WTC11 (cell line): ENCODE data around the gene ADGRB3. TPM values are rescaled to one million over a fixed set of nuclear protein-coding genes. Genes with fewer than 3 reads are reported as not detected.

Experiments
- ATAC-seq: fragments of 200-7000 bp; cut with Tn5 transposase; 2 replicates; pipeline ENCODE4 v1.10.0; 2021; ENCODE audit warnings: mild to moderate bottlenecking, moderate library complexity
- CTCF ChIA-PET: fragments of 300-600 bp; sonication (Branson Sonifier 250); formaldehyde crosslinking; loops from one replicate; lab custom pipeline; 2021; ENCODE audit warnings: antibody characterized with exemption; lab: Charles Lee
- POLR2A ChIA-PET: fragments of 350-600 bp; sonication (Branson Sonifier 250); formaldehyde crosslinking; loops from one replicate; lab custom pipeline; 2021; ENCODE audit warnings: antibody characterized with exemption; lab: Charles Lee
- DNase-seq: peaks from one replicate; pipeline ENCODE4 v3.0.0; 2021; ENCODE audit warnings: low spot score
- H3K27ac Mint-ChIP-seq: 2 replicates; pipeline ENCODE4 v1.8.0; 2021; ENCODE audit warnings: mixed read lengths
- H3K27me3 Mint-ChIP-seq: 2 replicates; pipeline ENCODE4 v1.8.0; 2021; ENCODE audit warnings: low read depth, mild to moderate bottlenecking, moderate library complexity, mixed read lengths
- H3K36me3 Mint-ChIP-seq: 2 replicates; pipeline ENCODE4 v1.8.0; 2021; ENCODE audit warnings: mixed read lengths
- H3K4me1 Mint-ChIP-seq: 2 replicates; pipeline ENCODE4 v1.8.0; 2022; ENCODE audit warnings: mixed read lengths
- H3K4me3 Mint-ChIP-seq: 2 replicates; pipeline ENCODE4 v1.8.0; 2021; ENCODE audit warnings: mild to moderate bottlenecking, moderate library complexity, mixed read lengths
- H3K9me3 Mint-ChIP-seq: 2 replicates; pipeline ENCODE4 v1.8.0; 2021; ENCODE audit warnings: mixed read lengths
- ARID4B ChIP-seq: sonication (generic); formaldehyde crosslinking; IDR thresholded peaks from 2 replicates; pipeline ENCODE4 v1.8.0; 2023; ENCODE audit warnings: missing genetic modification reagents, mild to moderate bottlenecking, borderline replicate concordance
- ATF2 ChIP-seq: sonication (generic); formaldehyde crosslinking; IDR thresholded peaks from 2 replicates; pipeline ENCODE4 v1.8.1; 2022; ENCODE audit warnings: low read depth, missing genetic modification reagents, borderline replicate concordance
- ETV6 ChIP-seq: sonication (generic); formaldehyde crosslinking; IDR thresholded peaks from 2 replicates; pipeline ENCODE4 v1.8.1; 2022; ENCODE audit warnings: mild to moderate bottlenecking, missing genetic modification reagents
- FOXP1 ChIP-seq: sonication (generic); formaldehyde crosslinking; IDR thresholded peaks from 2 replicates; pipeline ENCODE4 v1.8.0; 2022; ENCODE audit warnings: missing genetic modification reagents, mild to moderate bottlenecking, moderate library complexity, borderline replicate concordance
- GRHL2 ChIP-seq: fragments of 250-450 bp; sonication (Bioruptor Pico); IDR thresholded peaks from 2 replicates; pipeline ENCODE4 v1.8.0; 2022; ENCODE audit warnings: mild to moderate bottlenecking, moderate library complexity; ENCODE audit not compliant: insufficient replicate concordance, severe bottlenecking
- HMGXB4 ChIP-seq: sonication (generic); formaldehyde crosslinking; IDR thresholded peaks from 2 replicates; pipeline ENCODE4 v1.8.1; 2023; ENCODE audit warnings: mild to moderate bottlenecking, moderate library complexity, missing genetic modification reagents
- KAT7 ChIP-seq: sonication (generic); formaldehyde crosslinking; IDR thresholded peaks from 2 replicates; pipeline ENCODE4 v1.8.1; 2023; ENCODE audit warnings: missing genetic modification reagents, mild to moderate bottlenecking, borderline replicate concordance
- MXD4 ChIP-seq: fragments of 250-450 bp; sonication (Bioruptor Pico); IDR thresholded peaks from 2 replicates; pipeline ENCODE4 v1.8.0; 2021; ENCODE audit warnings: mild to moderate bottlenecking, moderate library complexity, borderline replicate concordance
- NFATC4 ChIP-seq: fragments of 250-450 bp; sonication (Bioruptor Pico); IDR thresholded peaks from 2 replicates; pipeline ENCODE4 v1.9.0; 2021; ENCODE audit warnings: mild to moderate bottlenecking
- TP53 ChIP-seq: sonication (generic); formaldehyde crosslinking; IDR thresholded peaks from 2 replicates; pipeline ENCODE4 v1.8.1; 2023; ENCODE audit warnings: mild to moderate bottlenecking, missing genetic modification reagents
- USF2 ChIP-seq: sonication (generic); formaldehyde crosslinking; IDR thresholded peaks from 2 replicates; pipeline ENCODE4 v1.8.1; 2023; ENCODE audit warnings: mild to moderate bottlenecking, missing genetic modification reagents, moderate library complexity
- ZNF423 ChIP-seq: fragments of 250-450 bp; sonication (Bioruptor Pico); IDR thresholded peaks from 2 replicates; pipeline ENCODE4 v2.1.2; 2022; ENCODE audit warnings: mild to moderate bottlenecking, moderate library complexity
- ZNF425 ChIP-seq: fragments of 250-450 bp; sonication (Bioruptor Pico); conservative IDR thresholded peaks from 2 replicates; pipeline ENCODE4 v1.9.0; 2021; ENCODE audit warnings: mild to moderate bottlenecking
- ZNF532 ChIP-seq: fragments of 250-450 bp; sonication (Bioruptor Pico); IDR thresholded peaks from 2 replicates; pipeline ENCODE4 v1.9.0; 2021; ENCODE audit warnings: mild to moderate bottlenecking, borderline replicate concordance
- total RNA-seq: library from RNA; stranded (reverse); gene quantifications from 3 replicates; pipeline ENCODE4 v1.2.3, GENCODE V29; 2021

Gene ADGRB3
- total RNA-seq, 1 experiment from 2014 or later, result 1.9 TPM

GRCh38 chr6:68774843-68775242, 139.8 kb downstream of the ADGRB3 start (continued):
- no peak for TF ChIP-seq ZNF425
- TF ChIP-seq ETV6 (CRISPR knock-in tag), result no peak
- TF ChIP-seq NFATC4 (CRISPR knock-in tag), result no peak
- no peak for TF ChIP-seq ZNF423 (CRISPR knock-in tag)

- no peak for TF ChIP-seq ARID4B (CRISPR knock-in tag)
- TF ChIP-seq KAT7 (CRISPR knock-in tag), result no peak
- no peak for TF ChIP-seq ZNF423 (CRISPR knock-in tag)
- no peak for TF ChIP-seq USF2 (CRISPR knock-in tag)
- no peak for TF ChIP-seq MXD4
- TF ChIP-seq HMGXB4, result no peak
- no peak for TF ChIP-seq FOXP1 (CRISPR knock-in tag)
- TF ChIP-seq ZNF532, result no peak
- TF ChIP-seq TP53 (CRISPR knock-in tag), result no peak
- no peak for TF ChIP-seq ATF2 (CRISPR knock-in tag)
- TF ChIP-seq GRHL2 (CRISPR knock-in tag), result no peak
- Mint-ChIP-seq H3K36me3 (no peaks in the 10 kb centered on the region), H3K9me3 (no peaks in the 10 kb centered on the region), H3K27ac (no peak overlapping the region), H3K4me3 (no peak overlapping the region), H3K27me3 (no peaks in the 10 kb centered on the region), H3K4me1 (peaks cover 12% of the 10 kb centered on the region)
- CTCF ChIA-PET, result interaction anchor here (1.0 to 2.6 kb wide), 2 partner anchors 204 to 432 kb away, joined by 6 to 21 read pairs; no protein-coding TSS in a partner anchor
- ATAC-seq (no peak), DNase-seq (no peak)
- POLR2A ChIA-PET, result no interaction called here
Observed at GRCh38 chr6:68776354-68776753, 141.3 kb downstream of the ADGRB3 start.
